ENCODE data around the gene ALDH1A3.

Gene ALDH1A3

GRCh38 chr15:100890051-100890720 lies 10.6 kb downstream of the ALDH1A3 start:
- Mint-ChIP-seq H3K4me1 (peaks cover 37% of the 10 kb centered on the region), H3K9me3 (no peaks in the 10 kb centered on the region), H3K27ac (no peak overlapping the region), H3K4me3 (no peak overlapping the region), H3K27me3 (ENCODE audit: low read depth, poor library complexity) (peaks cover 68% of the 10 kb centered on the region), H3K36me3 (ENCODE audit: low read depth) (no peaks in the 10 kb centered on the region)
- no peak for TF ChIP-seq CTCF (IDR thresholded peaks at IDR 0.05)
- no peak for DNase-seq

DNA sequence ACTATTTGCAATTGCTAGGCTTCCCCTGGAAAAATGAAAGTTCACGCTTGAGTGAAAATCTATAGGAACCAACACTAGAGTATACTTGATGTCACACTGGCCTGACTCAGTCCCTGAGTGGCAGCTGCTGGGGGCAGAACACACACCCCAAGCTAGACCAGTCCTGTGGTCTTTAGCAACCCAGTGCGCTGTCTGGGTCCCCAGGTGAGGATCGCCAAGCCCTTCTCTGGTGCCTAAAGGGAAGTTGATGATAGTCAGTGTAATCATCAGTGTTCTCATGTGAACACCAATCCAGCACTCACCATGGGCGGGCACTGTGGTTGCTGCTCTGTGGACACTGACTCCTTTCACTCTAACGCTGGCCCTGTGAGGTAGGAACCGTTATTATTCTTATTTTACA lies 11.2 kb downstream of the ALDH1A3 start:
- H3K27me3 Mint-ChIP-seq (ENCODE audit: low read depth, poor library complexity) = peaks cover 62% of the 10 kb centered on the region
- H3K4me3 Mint-ChIP-seq = no peak overlapping the region
- H3K4me1 Mint-ChIP-seq = peaks cover 37% of the 10 kb centered on the region
- H3K36me3 Mint-ChIP-seq (ENCODE audit: low read depth) = no peaks in the 10 kb centered on the region
- DNase-seq = no peak
- no peaks in the 10 kb centered on the region for H3K9me3 Mint-ChIP-seq
- H3K27ac Mint-ChIP-seq = no peak overlapping the region
- no peak for TF ChIP-seq CTCF (IDR thresholded peaks at IDR 0.05)

DNA sequence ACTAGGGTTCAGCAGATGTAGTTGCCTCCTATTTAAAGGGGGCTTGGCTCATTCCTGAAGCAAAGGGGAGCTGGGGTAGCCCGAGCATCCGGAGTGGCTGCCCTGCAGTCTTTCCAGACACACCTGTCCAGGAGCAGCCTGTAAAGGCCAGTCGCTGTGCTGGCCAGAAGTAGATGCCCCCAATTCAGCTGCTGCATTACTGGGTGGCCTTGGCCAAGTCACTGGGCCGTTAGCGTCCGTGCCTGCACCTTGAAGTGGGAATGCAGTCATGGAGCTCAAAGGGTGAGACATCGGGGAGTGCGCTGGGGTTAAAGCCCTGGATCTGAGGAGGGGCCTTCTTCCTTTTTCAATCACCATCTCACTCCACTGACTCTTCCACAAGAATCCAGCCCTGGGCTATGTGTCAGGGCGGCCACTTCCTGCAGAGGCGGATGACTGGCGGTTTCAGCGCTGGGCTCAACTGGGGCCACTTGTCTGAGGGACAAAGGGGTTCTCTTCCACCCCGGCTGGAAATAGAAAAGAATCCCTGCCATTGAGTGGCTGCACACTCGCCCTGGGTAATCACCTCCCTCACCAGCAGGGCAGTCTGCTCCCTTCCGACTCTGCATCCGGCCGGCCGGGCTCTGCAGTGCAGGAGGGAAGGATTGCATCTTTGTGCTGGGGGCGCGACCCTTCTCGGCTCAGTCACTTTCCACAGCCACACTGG lies 11.8 kb downstream of the ALDH1A3 start:
- H3K36me3 Mint-ChIP-seq (ENCODE audit: low read depth) = no peaks in the 10 kb centered on the region
- H3K4me1 Mint-ChIP-seq = peaks cover 37% of the 10 kb centered on the region
- TF ChIP-seq CTCF (IDR thresholded peaks at IDR 0.05) = no peak
- peaks cover 56% of the 10 kb centered on the region for H3K27me3 Mint-ChIP-seq (ENCODE audit: low read depth, poor library complexity)
- DNase-seq = peak; percentile 58
- H3K4me3 Mint-ChIP-seq = no peak overlapping the region
- no peaks in the 10 kb centered on the region for H3K9me3 Mint-ChIP-seq
- no peak overlapping the region for H3K27ac Mint-ChIP-seq

GRCh38 chr15:100892013-100892355 lies 12.4 kb downstream of the ALDH1A3 start:
- Mint-ChIP-seq H3K4me3 (peak overlapping the region; percentile 13), H3K4me1 (peaks cover 37% of the 10 kb centered on the region), H3K36me3 (ENCODE audit: low read depth) (no peaks in the 10 kb centered on the region), H3K27me3 (ENCODE audit: low read depth, poor library complexity) (peaks cover 50% of the 10 kb centered on the region), H3K9me3 (no peaks in the 10 kb centered on the region), H3K27ac (peak overlapping the region; percentile 66)
- TF ChIP-seq CTCF (IDR thresholded peaks at IDR 0.05) = no peak
- no peak for DNase-seq

DNA sequence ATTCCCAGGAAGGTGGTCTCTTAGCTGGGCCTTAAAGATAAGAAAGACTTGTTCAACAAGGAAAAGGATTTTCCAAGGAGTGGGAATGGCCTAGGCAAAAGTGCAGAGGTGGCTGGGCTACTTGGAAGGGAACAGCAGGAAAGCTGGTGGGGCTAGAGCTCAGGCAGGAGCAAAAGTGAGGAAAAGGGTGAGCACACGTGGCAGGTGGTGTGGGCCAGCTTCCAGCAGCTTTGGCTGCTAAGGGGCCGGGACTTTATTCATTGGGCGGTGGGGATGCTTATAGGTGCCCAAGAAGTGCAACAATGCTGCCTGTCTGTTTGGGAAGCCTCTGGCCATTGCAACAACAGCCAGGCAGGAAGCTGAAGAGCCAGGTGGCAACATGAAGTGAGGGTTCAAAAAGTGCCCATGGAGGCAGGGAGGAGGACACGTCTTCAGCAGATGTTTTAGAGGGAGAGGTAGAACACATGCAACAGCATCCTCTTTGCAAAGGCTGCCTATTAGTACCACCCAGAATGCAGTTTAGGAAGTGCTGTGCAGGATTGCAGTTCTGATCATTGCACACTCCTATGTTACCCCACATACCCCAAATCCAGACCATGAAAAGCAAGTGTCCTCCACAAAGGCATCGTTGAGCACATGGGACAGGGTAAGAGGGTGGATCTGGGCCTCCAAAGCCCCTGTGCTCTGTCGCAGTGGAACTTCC lies 13.8 kb downstream of the ALDH1A3 start:
- Mint-ChIP-seq H3K27ac (no peak overlapping the region), H3K36me3 (ENCODE audit: low read depth) (no peaks in the 10 kb centered on the region), H3K4me3 (no peak overlapping the region), H3K27me3 (ENCODE audit: low read depth, poor library complexity) (peaks cover 43% of the 10 kb centered on the region), H3K4me1 (peaks cover 37% of the 10 kb centered on the region), H3K9me3 (no peaks in the 10 kb centered on the region)
- DNase-seq = no peak
- TF ChIP-seq CTCF (IDR thresholded peaks at IDR 0.05) = no peak
